ENCODE measurements around the gene OR2D3.
A peak's percentile ranks its signal among the peaks of the same experiment; 100 is the strongest.
"Not testable (repeated sequence)": the region's sequence is repeated elsewhere in the genome, so short reads cannot be mapped to it uniquely, and the experiment has no call there.

The OR2D3 gene, protein sequence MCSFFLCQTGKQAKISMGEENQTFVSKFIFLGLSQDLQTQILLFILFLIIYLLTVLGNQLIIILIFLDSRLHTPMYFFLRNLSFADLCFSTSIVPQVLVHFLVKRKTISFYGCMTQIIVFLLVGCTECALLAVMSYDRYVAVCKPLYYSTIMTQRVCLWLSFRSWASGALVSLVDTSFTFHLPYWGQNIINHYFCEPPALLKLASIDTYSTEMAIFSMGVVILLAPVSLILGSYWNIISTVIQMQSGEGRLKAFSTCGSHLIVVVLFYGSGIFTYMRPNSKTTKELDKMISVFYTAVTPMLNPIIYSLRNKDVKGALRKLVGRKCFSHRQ

DNA sequence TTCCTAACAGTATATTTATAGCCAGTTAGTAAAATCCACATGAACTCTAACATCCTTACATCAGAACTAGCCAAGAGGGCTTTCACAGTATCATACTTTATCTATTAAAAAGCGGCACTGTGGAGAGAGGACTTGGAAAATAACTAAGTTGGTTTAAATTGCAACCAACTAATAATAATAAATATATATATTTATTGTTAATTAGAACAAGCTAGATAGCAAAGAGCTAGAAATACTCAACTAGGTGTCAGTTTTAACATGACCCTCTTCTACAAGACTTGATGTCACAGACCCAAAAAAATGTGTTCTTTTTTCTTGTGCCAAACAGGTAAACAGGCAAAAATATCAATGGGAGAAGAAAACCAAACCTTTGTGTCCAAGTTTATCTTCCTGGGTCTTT lies at the start of gene OR2D3:
TSS of gene OR2D3 (plus strand) at position 301 of the 400 bp plus-strand sequence. CDS start at position 301, 0 bp downstream.
- DNase-seq, result no peak

DNA sequence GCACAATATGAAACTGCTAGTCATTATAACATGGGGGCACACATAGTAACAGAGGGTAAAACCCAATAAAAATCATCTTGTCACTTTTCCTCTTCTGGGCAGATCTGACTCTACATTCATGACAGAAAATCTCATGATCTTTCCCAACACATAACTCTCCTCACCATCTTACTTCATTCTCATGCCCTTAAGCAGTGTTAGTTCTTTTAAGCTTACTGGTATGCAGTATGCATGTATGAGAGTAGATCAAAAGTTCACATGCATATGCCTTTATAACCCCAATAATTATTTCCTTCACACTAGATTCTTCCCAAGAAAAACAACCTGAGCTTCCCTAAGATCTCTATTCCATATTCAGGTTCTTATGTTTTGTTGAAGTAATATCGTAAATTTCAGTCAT lies 49.5 kb upstream of the OR2D3 start:
- DNase-seq, result no peak

DNA sequence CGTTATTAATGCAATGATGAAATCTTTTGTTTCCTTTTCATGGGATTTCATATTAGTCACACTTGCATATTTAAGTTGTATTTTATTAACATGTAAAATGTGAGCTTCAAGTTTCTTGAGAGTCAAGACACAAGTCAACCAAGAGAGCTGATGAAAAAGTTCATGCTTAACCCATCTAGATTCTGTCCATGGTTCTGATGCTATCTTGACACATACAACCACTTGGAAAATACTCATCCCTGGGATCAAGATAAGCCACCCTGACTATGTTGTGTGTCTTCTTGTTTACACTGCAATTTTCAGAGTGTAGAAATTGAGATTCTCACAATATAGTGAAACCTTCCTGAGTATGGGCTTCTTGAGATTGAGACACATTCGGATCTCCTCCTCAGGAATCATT lies 45.0 kb upstream of the OR2D3 start:
- no peak for DNase-seq

DNA sequence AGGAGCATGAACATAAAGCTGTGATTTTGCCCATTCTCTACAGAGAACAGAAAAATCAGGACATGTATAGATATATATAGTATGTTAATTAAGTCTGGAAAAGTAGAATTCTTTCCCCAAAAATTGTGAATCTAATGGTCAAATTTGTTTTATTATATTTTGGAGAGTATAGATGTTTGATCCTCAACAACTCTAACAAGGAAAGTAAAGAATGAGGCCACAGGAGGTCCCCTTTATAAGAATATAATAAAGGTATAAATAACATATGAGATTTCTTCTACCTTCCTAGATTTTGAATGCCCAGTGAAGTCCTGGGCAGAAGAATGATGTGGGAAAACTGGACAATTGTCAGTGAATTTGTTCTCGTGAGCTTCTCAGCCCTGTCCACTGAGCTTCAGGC lies 44.5 kb upstream of the OR2D3 start, which contains the start of gene OR10A4:
TSS of gene OR10A4 (plus strand) at position 301 of the 400 bp plus-strand sequence. CDS start at position 324, 23 bp downstream.
- DNase-seq, result no peak

DNA sequence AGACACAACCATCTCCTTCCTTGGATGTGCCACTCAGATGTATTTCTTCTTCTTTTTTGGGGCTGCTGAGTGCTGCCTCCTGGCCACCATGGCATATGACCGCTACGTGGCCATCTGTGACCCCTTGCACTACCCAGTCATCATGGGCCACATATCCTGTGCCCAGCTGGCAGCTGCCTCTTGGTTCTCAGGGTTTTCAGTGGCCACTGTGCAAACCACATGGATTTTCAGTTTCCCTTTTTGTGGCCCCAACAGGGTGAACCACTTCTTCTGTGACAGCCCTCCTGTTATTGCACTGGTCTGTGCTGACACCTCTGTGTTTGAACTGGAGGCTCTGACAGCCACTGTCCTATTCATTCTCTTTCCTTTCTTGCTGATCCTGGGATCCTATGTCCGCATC lies 43.9 kb upstream of the OR2D3 start:
- DNase-seq, result no peak

DNA sequence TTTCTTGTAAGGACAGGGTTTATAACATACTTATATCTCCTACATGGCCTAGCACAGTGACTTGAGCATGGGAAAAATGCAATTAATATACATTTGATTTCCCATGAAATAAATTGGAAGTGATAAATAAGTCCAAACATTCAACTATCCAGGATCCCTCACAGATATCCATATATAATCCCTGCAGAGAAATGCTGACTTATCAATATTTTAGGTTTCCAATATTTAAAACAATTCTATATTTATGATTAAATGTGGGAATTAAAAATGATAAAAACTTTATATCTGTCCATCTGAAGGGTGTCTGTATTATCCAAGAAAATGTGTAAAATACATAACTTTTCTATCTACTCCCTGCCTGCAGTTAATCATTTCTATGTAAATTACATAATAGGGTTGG lies 38.1 kb upstream of the OR2D3 start:
- DNase-seq, result no peak

DNA sequence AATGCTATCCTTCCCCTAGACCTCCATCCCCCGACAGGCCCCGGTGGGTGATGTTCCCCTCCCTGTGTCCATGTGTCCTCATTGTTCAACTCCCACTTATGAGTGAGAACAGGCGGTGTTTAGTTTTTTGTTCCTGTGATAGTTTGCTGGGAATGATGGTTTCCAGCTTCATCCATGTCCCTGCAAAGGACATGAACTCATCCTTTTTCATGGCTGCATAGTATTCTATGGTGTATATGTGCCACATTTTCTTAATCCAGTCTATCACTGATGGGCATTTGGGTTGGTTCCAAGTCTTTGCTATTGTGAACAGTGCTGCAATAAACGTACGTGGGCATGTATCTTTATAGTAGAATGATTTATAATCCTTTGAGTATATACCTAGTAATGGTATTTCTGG lies 33.1 kb upstream of the OR2D3 start:
- not testable (repeated sequence) for DNase-seq

DNA sequence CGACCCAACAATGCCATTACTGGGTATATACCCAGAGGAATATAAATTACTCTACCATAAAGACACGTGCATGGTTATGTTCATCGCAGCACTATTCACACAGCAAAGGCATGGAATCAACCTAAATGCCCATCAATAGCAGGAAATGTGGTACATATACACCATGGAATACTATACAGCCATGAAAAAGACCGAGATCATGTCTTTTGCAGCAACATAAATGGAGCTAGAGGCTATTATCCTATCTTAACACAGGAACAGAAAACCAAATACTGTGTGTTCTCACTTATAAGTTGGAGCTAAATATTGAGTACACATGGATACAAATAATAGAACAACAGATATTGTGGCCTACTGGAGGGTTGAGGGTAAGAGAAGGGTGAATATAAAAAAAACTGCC lies 32.0 kb upstream of the OR2D3 start:
- no peak for DNase-seq

DNA sequence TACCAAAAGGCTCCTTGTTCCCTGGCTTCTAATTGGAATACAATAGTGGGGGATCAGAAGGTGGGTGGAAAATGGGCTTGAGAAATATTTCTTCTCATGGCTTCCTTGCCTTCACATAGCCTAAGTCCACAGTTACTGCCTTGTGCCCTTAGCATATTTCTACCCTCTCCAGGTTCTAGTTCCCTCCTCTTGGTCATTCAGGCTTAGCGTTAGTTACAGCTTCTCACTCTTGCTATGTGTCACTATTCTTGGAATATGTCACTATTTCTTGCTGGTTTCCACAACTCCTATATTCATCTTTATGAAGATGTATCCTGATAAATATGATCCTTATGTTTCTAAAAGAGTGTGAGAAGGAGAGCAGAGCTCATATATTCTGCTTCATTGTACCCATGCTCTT lies 31.0 kb upstream of the OR2D3 start:
- no peak for DNase-seq

DNA sequence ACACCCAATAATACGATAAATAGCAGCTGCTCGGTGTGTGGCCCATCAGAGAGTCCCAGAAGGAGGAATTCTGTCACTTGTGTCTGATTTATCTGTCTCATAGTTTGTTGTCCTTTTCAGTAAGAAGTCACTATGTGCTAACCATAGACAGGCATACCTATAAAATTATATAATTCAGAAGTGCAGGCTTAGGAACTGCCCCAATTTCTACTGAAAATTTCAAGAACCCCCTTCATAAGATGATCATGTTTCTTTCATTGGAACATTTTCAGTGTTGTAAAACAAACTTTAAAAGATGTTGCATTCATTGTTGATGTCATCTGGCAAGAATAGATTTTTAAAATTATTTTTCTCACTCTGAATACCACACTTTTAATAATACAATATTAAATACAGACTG lies 28.4 kb upstream of the OR2D3 start, which contains the start of gene OR2D2:
TSS of gene OR2D2 (minus strand) at position 101 of the 400 bp plus-strand sequence. CDS start at position 101, 0 bp downstream.
- DNase-seq, result no peak

DNA sequence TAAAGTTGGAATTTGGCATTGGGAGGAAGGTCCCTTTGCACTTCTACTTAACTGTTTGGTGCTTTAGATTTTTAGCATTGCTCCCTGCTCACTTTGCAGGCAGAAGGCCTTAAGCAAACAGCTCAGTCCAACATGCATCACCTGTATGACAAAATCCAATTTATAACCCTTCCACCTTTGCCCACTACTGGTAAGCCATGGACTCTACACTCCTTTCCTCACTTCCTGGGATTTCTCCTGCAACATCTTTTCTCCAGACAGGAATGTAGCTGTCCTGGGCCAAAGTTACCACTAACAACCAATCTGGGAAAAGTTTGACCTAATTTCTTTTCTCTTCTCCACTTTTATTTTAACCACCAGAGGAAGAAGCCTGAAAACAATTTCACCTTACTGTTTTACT lies 26.7 kb upstream of the OR2D3 start:
- DNase-seq, result no peak

DNA sequence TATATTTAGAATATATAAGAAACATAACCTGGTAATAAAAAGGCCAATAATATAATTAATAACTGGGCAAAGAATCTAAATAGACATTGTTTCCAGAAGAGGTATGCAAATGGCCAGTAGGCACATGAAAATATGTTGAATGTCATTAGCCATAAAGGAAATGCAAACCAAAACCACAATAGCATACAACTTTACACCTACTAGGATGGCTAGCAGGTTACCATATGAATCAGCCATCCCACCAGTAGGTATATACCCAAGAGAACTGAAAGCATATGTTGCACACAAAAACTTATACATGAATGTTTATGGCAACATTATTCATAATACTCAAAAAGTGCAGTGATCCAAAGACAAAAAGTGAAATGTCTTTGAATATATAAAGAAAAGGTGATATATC lies 25.8 kb upstream of the OR2D3 start:
- DNase-seq, result no peak

DNA sequence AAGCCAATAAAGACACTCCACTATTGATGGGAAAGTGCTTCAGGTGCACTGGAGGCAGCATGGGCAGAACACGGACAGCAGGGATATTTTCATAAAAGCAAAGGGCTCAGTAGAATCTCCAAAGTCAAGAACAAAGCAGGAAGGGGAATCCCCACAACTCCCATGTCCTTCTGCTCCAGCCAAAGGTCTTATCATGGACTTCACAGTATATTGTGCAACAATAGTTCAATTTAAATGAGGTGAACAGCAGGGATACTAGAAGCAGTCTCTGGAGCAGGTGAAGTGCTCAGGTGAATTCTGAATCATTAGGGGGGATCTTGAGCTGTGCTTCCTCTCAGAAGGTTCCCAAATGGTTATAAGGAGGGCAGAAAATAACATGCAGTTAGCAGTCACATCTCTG lies 21.9 kb upstream of the OR2D3 start:
- DNase-seq, result no peak

DNA sequence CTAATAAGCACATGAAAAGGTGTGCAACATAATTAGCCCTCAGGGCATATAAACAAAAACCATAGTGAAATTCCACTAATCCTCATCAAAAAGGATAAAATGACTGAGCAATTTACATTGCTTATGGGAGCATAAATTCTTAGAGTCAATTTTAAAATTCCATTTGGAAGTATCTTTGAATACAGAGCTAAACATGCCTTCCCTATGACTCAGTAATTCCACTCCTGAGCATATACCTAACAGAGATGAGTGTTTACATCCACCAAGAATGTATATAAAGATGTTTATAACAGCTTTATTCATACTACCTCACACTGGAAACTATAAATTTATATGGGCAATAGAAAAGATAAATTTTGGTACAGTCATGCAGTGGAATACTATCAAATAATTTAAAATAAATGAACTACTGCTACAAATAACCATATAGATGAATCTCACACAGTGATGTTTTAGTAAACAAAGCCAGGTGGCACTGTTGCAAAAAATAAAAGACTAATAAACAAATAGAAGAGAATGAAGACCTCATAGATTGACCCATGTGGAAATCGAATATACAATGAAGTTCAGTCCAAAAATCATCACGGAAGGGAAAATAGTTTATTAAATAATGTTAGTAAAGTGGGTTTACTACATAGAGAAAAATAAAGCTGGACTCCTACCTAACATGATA lies 20.3 kb upstream of the OR2D3 start:
- DNase-seq, result no peak

DNA sequence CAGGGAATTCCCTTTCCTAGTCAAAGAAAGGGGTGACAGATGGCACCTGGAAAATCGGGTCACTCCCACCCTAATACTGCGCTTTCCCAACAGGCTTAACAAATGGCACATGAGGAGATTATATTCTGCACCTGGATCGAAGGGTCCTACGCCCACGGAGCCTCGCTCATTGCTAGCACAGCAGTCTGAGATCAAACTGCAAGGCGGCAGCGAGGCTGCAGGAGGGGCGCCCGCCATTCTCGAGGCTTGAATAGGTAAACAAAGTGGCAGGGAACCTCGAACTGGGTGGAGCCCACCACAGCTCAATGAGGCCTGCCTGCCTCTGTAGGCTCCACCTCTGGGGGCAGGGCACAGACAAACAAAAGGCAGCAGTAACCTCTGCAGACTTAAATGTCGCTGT lies 16.0 kb upstream of the OR2D3 start:
- DNase-seq, result not testable (repeated sequence)

DNA sequence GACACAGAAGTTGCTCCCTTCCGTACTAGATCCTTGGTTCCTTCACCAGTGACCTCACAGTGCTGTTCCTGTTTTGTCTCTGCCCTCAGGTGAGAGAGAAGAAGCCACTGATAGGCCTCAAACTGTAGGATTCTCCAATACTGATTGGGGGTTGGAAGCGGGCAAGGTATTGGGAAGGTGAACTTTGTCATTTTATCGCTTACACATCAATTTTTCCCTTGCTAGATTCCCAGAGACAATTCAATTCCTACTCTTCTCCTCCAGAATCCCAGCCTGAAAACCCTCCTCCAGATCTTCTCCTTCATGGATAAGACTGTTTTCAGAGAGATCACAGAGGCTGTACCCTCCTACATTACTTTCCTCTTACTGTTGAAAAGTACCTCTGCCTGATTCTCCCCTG lies 9.4 kb upstream of the OR2D3 start:
- no peak for DNase-seq

DNA sequence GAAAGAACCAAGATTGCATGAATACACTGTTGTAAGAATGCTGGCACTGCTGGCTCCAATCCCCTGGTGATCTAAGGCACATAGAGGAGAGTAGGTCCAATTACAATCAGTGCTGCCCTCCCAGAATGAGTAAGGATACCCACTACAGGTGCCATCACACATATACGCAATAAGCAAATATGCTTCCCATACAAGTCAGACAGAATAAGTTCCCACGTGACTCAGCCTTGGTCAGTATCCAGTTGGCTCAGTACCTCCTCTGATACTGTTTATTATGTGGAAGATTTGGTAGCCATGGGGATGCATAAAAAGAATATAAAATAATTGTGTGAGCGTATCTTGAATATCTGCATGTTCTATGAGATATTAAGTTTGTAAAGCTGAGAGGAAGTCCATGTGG lies 8.9 kb upstream of the OR2D3 start:
- DNase-seq, result no peak

DNA sequence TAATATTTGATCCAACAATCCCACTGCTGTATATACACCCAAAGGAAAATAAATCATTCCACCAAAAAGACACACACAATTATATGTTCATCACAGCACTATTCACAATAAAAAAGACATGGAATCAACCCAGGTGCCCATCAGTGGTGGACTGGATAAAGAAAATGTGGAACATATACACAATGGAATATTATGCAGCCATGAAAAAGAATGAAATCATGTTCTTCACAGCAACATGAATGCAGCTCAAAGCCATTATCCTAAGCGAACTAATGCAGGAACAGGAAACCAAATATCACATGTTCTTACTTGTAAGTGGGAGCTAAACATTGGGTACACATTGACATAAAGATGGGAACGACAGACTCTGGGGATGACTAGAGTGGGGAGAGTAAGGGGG lies 1.1 kb upstream of the OR2D3 start:
- no peak for DNase-seq

DNA sequence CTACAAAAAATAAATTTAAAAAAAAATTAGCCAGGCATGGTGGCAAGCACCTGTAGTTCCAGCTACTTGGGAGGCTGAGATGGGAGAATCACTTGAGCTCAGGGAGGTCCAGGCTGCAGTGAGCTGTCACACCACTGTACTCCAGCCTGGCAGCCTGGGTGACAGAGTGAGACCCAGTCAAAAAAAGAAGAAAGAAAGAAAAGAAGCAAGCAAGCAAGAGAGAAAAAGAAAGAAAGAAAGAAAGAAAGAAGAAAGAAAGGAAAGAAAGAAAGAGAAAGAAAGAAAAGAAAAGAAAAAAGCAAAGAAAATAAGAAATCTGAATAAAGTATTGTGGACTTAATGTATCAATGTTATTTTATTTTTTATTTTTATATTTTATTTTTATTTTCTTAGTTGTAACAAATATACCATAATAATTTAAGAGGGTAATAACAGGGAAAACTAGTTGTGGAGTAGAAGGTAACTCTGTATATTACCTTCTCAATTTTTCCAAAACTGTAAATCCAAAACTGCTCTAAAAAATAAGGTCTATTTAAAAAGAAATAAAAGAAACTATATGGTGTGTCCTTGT lies 4.3 kb downstream of the OR2D3 start:
- DNase-seq, result no peak

DNA sequence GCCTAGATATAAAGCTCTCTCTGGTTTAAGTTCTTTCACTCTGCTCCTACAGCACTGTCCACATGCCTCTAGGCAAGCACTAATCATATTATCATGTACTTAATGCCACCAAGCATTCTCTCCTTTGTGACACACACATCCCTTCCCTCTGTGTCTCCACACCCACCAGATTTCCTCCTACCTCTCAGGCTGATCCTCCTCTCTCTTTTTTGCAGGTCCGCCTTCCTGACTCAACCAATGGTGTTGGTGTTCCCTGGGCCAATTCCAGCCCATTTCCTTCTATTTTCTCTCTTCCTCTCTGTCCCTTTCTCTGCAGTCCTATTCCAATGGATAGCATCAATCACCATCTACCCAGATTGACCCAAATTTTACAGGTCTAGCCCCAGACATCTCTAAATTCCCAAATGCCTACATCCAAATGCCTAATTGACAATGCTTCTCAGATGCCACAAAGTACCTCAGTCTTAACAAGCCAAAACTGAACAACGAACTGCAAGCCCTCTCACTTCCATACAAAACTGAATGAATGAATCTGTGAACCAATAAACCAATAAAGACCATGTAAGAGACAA lies 4.9 kb downstream of the OR2D3 start:
- peak; percentile 22 for DNase-seq

DNA sequence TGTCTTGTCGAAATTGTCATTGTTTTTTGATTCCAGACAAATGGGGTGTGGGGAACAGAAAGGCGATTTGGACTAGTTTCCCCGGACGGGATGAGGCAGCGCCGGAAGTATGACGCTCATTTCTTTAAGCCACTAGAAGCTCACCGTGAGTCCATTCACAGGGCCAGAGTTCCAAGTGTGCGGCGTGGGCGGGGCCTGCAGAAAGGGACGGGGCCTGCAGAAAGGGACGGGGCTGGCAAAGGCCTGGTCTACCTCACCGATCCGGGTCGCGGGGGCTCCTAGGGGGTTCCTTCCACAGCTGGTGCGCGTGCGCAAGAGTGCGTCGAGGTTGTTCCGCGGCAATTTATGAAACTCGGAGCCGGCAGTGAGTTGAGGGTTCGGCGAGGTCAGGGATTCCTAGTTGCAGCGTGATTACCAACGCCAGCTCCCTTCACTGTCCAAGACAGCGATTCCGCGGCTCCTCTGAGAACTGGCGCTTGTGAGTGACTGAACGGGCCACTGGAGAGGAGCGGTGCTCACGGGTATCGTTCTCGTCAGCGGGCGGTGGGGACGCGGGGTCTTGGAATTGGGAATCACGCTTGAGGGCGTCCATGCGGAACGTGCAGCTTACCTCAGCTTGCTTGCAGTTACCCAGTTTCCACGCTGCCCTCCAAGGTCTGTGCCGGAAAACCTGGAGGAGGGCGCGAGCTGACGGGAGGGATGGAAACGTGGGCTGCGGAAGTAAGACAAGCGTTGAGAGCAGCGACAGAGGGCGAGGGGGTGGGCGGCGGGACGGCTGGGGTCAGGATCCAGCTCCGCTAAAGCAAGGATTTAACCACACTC lies 5.6 kb downstream of the OR2D3 start, which contains the start of gene ZNF215:
TSS of gene ZNF215 (plus strand) at position 219 of the 822 bp plus-strand sequence. CDS start 5,847 bp downstream, outside the sequence.
- peak; percentile 63 for DNase-seq

DNA sequence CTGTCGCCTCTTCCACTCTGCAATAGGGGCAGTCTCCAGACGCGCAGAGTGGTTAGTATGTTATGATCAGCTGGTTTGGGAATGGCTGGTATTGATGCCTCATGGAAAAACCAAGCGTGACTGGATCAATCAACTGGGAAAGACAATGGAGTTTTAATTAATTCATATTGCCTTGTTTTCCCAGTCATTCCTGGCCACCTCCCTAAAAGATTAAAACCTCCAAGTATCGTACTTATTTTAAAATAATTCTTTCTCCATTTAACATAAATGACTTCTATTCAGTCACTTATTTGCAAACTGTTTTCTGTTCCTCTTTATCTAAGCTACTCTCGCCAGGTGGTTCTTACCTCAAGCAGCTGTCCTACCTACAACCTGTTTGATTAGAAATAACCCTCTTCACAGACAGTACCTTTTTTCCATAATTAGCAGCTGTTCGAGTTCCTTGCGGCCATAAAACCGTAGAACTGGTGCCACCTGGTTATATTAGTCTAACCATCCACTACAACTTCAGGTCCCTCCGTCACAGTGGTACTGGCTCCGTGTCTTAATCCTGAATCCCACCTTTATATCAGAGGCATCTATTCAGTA lies 6.3 kb downstream of the OR2D3 start:
- no peak for DNase-seq

Data from DMS153 (cell line).